ENCODE measurements around the gene DGKI. TPM values are rescaled to one million over a fixed set of nuclear protein-coding genes. Genes with fewer than 3 reads are reported as not detected.

DGKI gene
- total and polyA plus RNA-seq, 4 donors: 0.01 to 0.37 (median 0.31) TPM

GRCh38 chr7:137839903-137840779 lies 6.6 kb downstream of the DGKI start:
- Histone ChIP-seq H3K27me3 (ENCODE audit: control insufficient read depth in 4 of 4, insufficient read depth in 4 of 4, low read length in 3 of 4) (peaks cover 0 to 2% (median 0%) of the 10 kb centered on the region in 4 donors), H3K27ac (ENCODE audit: low read depth in 1 of 2, low read length in 2 of 2) (no peak overlapping the region), H3K9me3 (ENCODE audit: control insufficient read depth in 4 of 4, low read length in 3 of 4) (no peaks in the 10 kb centered on the region), H3K4me1 (ENCODE audit: control insufficient read depth in 4 of 4, insufficient read depth in 4 of 4, low read length in 3 of 4) (peaks cover 0 to 8% (median 2%) of the 10 kb centered on the region in 4 donors), H3K9ac (ENCODE audit: low read depth in 1 of 2, low read length in 2 of 2) (no peak overlapping the region), H3K36me3 (ENCODE audit: control insufficient read depth in 4 of 4, insufficient read depth in 3 of 4, low read depth in 1 of 4, low read length in 3 of 4) (no peaks in the 10 kb centered on the region), H3K4me3 (ENCODE audit: low read depth in 1 of 3, low read length in 3 of 3) (no peak overlapping the region)
- no peak for TF ChIP-seq MAX (IDR thresholded peaks at IDR 0.05)
- peak in 1 of 2 donors; percentile 46 for TF ChIP-seq JUND (IDR thresholded peaks at IDR 0.05)
- peak; percentile 76 to 90 for TF ChIP-seq HNF4A (conservative IDR thresholded peaks at IDR 0.05)
- peak; percentile 35 for TF ChIP-seq ZBTB33 (IDR thresholded peaks at IDR 0.05)
- no peak for TF ChIP-seq HNF4G (IDR thresholded peaks at IDR 0.05)
- no peak for TF ChIP-seq ATF3 (IDR thresholded peaks at IDR 0.05)
- TF ChIP-seq FOXA2 (IDR thresholded peaks at IDR 0.05): no peak
- peak; percentile 53 for TF ChIP-seq SP1 (IDR thresholded peaks at IDR 0.05)
- peak in 1 of 2 donors; percentile 30 for TF ChIP-seq GABPA (IDR thresholded peaks at IDR 0.05 in 1 of 2, conservative IDR thresholded peaks at IDR 0.05 in 1 of 2)
- TF ChIP-seq YY1 (IDR thresholded peaks at IDR 0.05): peak; percentile 65
- no peak for TF ChIP-seq FOXA1 (IDR thresholded peaks at IDR 0.05)
- TF ChIP-seq NR2F2 (IDR thresholded peaks at IDR 0.05): no peak
- peak in 1 of 2 donors; percentile 55 for TF ChIP-seq EGR1 (IDR thresholded peaks at IDR 0.05; ENCODE audit: low read depth in 2 of 2)
- TF ChIP-seq REST (IDR thresholded peaks at IDR 0.05): no peak
- peak in 1 of 2 donors; percentile 27 for TF ChIP-seq RAD21 (IDR thresholded peaks at IDR 0.05)
- peak; percentile 60 to 87 for TF ChIP-seq RXRA (IDR thresholded peaks at IDR 0.05)
- no peak for TF ChIP-seq TAF1 (conservative IDR thresholded peaks at IDR 0.05)
- no peak for TF ChIP-seq CTCF (IDR thresholded peaks at IDR 0.05; ENCODE audit: low read depth, low read length, missing input control)
- DNase-seq (ENCODE audit: low spot score): no peak
- WGBS: 37% methylated on average over 6 of the region's 6 CpGs
